Lower leg skin (tissue), 4 donors: ENCODE data around the gene CDH20. TPM values are rescaled to one million over a fixed set of nuclear protein-coding genes. Genes with fewer than 3 reads are reported as not detected.

Experiments
- DNase-seq, 2 donors: peaks; one replicate each; pipeline ENCODE4 v3.0.0-alpha.2; 2019; ENCODE audit warnings: low spot score in 2 of 2
- H3K4me3 ChIP-seq: fragments of 200-600 bp; sonication (generic); 2 replicates; pipeline ENCODE4 v1.5.1; 2017; ENCODE audit warnings: mild to moderate bottlenecking, low read depth; ENCODE audit not compliant: poor library complexity, severe bottlenecking
- CTCF ChIP-seq, 3 donors: fragments of 450-650 bp; IDR thresholded peaks; one replicate each; pipeline ENCODE4 v1.5.1; 2016; ENCODE audit warnings: antibody characterized with exemption in 3 of 3, mild to moderate bottlenecking in 3 of 3, moderate library complexity in 2 of 3
- POLR2A ChIP-seq, 2 donors: fragments of 450-650 bp; IDR thresholded peaks; one replicate each; pipeline ENCODE4 v1.6.1; 2016 to 2017; ENCODE audit warnings: antibody characterized with exemption in 2 of 2, mild to moderate bottlenecking in 1 of 2, moderate library complexity in 1 of 2
- WGBS, 2 donors: methylation state at CpG; one replicate each; pipeline ENCODE4 v1.1.5; 2018; 5-methylcytosine and 5-hydroxymethylcytosine counted together
- intact Hi-C: fragments of 100-400 bp; cut with DNase I; formaldehyde crosslinking; loops from one replicate; pipeline ENCODE4 v1.15.0; 2023; ENCODE audit warnings: low total_unique reads
- total RNA-seq, 4 donors: library from RNA; depleted of rRNA; stranded (reverse); fragments of >200 nt; gene quantifications; one replicate each; pipeline ENCODE4 v1.1.0, GENCODE V29; 2016

CDH20 gene
- total RNA-seq, 4 donors from 2014 or later = 1.2 to 2.9 (median 2.4) TPM

GRCh38 chr18:61402726-61403125, 69.5 kb downstream of the CDH20 start:
- TF ChIP-seq CTCF (IDR thresholded peaks at IDR 0.05) = no peak
- TF ChIP-seq POLR2A (IDR thresholded peaks at IDR 0.05) = no peak
- WGBS, 2 donors = 28 to 63% methylated on average over 1 of the region's 1 CpG

GRCh38 chr18:61413396-61413795, 80.2 kb downstream of the CDH20 start:
- no peak for DNase-seq
- no peak overlapping the region for H3K4me3 ChIP-seq
- intact Hi-C loops = no loop called here
- TF ChIP-seq POLR2A (IDR thresholded peaks at IDR 0.05) (no peak), CTCF (IDR thresholded peaks at IDR 0.05) (no peak)
- WGBS, 2 donors = 85 to 86% methylated on average over 1 of the region's 1 CpG

More at GRCh38 chr18:61402726-61403125, 69.5 kb downstream of the CDH20 start:
- intact Hi-C loops = no loop called here
- DNase-seq = no peak
- no peak overlapping the region for H3K4me3 ChIP-seq

- no peak overlapping the region for H3K4me3 ChIP-seq
- WGBS, 2 donors = 77 to 86% methylated on average over 4 of the region's 4 CpGs
- DNase-seq = no peak
- TF ChIP-seq POLR2A (IDR thresholded peaks at IDR 0.05) (no peak), CTCF (IDR thresholded peaks at IDR 0.05) (no peak)
- intact Hi-C loops = no loop called here
Measured at GRCh38 chr18:61414086-61414485, 80.9 kb downstream of the CDH20 start.

- intact Hi-C loops = no loop called here
- 97 to 100% methylated on average over 1 of the region's 1 CpG for WGBS, 2 donors
- no peak for DNase-seq
- no peak overlapping the region for H3K4me3 ChIP-seq
- TF ChIP-seq POLR2A (IDR thresholded peaks at IDR 0.05) (no peak), CTCF (IDR thresholded peaks at IDR 0.05) (no peak)
Measured at GRCh38 chr18:61419763-61420162, 86.5 kb downstream of the CDH20 start.

GRCh38 chr18:61420218-61420885, 87.1 kb downstream of the CDH20 start:
- no peak for DNase-seq
- no peak overlapping the region for H3K4me3 ChIP-seq
- TF ChIP-seq POLR2A (IDR thresholded peaks at IDR 0.05) = no peak
- TF ChIP-seq CTCF (IDR thresholded peaks at IDR 0.05) = no peak
- intact Hi-C loops = no loop called here
- 83 to 84% methylated on average over 7 of the region's 7 CpGs for WGBS, 2 donors
